Activated CD4-positive, alpha-beta T cell treated with anti-CD3 and anti-CD28 coated beads, Interleukin-2, amount 50 U/mL, for 24 hours (primary cell): ENCODE data around the gene TTC22.

Experiments used
- DNase-seq, 2 donors: peaks; one replicate each; pipeline ENCODE4 v3.0.0-alpha.2; 2020; ENCODE audit warnings: low read depth in 1 of 2, low spot score in 1 of 2

The TTC22 gene

GRCh38 chr1:54754045-54754444 lies 47.1 kb downstream of the TTC22 start:
- DNase-seq = no peak

GRCh38 chr1:54751426-54751825 lies 49.7 kb downstream of the TTC22 start:
- DNase-seq = no peak

GRCh38 chr1:54750596-54750995 lies 50.5 kb downstream of the TTC22 start:
- no peak for DNase-seq

GRCh38 chr1:54748094-54748835 lies 52.9 kb downstream of the TTC22 start:
- DNase-seq = no peak

DNA sequence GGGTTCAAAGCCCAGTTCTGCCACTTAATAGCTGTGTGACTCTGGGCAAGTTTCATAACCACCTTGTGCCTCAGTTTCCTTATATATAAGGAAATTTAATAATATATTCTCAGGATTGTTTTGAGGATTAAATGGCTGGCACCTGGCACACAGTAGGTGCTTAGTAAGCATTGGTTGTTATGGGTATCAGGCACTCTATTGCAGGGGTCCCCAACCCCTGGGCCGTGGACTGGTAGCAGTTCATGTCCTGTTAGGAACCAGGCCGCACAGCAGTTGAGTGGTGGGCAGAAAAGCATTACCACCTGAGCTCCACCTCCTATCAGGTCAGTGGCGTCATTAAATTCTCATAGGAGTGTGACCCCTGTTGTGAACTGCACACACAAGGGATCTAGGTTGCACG lies 55.3 kb downstream of the TTC22 start:
- DNase-seq = no peak

DNA sequence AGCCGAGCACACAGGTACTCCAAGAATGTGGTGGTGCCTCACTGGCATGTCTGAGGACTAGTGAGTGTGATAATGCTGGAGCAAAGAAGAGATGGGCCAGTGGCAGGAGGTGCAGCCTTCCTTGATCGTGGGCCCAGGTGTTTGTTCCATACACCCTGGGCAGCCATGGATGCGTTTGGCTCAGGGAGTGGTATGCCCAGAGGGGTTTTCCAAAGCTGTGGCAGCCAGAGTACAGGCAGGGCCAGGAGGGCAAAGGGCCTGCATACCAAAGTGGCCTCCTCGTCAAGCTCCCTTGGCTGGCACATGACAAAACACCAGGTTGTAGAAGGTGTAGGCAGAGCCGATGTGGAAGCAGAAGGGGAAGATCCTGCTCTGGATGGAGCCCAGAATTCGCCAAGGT lies 55.8 kb downstream of the TTC22 start:
- no peak for DNase-seq

GRCh38 chr1:54744696-54745095 lies 56.4 kb downstream of the TTC22 start:
- DNase-seq = no peak

DNA sequence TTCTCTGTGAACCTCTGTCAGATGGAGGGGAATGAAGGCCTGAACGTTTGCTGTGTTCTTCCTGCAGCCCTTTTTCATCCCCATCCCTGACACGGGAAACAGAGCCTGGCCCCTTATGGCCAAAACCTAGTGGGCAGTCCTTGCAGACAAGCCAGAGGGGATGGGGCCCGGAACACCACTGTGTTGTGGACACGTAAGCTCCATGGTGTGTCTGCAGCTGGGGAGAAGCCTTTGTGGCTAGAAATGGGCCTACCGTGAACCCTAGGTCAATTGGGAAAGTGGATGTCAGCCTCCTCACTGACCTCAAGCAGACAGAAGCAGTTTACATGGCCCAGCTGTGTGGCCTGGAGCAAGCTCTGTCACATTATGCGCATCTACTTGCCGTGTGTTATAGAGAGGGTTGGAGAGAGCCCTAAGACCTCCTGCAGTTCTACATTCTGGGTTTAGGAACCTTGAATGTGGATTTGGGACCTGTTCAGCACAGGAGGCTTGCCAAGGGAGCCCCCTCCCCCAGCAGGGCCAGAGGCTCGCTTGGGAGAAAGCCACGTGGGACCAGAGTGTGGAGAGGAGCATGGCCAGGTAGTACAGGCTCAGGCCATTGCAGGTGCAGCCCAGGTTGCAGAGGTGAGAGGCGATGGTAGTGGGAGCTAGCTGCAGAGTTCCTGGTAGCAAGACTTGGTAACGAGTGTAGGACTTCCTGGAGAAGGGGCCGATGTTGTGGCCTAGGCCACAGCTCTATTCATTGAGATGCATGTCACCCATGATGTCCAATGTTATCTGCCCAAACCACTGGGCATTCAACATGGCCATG lies 57.5 kb downstream of the TTC22 start:
- DNase-seq = no peak

DNA sequence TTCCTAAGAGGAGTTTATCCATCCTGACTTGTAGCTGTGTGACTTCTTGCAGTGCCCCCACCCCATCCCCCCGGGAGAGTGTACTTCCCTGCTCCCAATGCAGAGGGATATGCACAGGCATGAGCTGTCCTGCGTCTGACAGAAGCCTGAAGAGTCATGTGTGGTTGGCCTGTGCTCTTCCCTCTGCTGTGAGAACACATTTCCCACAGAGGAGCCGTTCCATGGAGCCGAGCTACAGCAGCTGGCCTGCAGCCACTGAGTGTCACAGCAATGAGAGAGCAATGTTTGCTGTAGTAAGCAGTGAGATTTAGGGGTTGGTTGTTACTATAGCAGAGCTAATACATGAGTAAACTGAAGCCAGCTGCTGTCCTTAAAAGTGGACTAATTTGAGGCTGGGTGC lies 58.8 kb downstream of the TTC22 start:
- no peak for DNase-seq

DNA sequence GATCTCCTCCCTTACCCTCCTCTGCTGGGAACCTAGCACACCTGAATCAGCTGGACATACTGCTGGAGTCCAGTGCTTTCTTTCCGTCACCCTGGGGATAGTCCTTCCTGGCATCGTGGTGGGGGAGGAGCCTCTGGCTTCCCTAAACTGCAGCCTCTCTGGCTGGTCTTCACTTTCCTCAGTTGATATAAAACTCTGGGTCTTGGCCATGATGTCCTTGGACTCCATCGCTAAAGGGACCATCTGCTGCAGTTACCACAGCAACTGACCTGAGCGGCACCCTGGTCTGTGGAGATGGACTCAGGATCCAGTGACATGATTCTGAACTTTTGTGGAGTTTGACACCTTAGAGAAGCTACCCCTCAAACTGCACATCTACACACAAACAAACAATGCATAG lies 59.6 kb downstream of the TTC22 start:
- no peak for DNase-seq

DNA sequence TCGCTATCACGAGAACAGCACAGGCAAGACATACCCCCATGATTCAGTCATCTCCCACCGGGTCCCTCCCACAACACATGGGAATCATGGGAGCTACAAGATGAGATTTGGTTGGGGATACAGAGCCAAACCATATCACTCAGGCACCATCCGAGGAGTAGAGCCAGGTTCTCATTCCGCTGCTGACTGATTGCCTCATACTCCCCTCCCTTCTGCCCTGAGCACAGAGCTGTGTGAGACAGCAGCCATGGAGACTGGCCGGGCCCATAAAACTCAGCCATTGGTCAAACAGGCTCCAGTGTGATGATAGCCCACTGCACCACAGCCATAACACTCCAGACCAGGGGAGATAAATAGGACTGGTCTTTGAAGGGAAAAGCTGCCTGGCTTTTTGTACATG lies 62.9 kb downstream of the TTC22 start:
- no peak for DNase-seq

- DNase-seq = no peak
Observed at GRCh38 chr1:54736685-54737084, 64.4 kb downstream of the TTC22 start.
